C4-2B (cell line): Measurements from ENCODE around the gene DENND2D.

Experiments
- H3K27ac ChIP-seq: fragments of 450-650 bp; 2 replicates; pipeline ENCODE4 v1.5.1; 2017
- CTCF ChIP-seq: fragments of 450-650 bp; conservative IDR thresholded peaks from 2 replicates; pipeline ENCODE4 v1.5.1; 2017; ENCODE audit warnings: mild to moderate bottlenecking
- ZFX ChIP-seq: fragments of 450-650 bp; IDR thresholded peaks from 2 replicates; pipeline ENCODE4 v1.6.1; 2017

Gene DENND2D

GRCh38 chr1:111179968-111180533 lies 20.4 kb downstream of the DENND2D start:
- no peak for TF ChIP-seq ZFX
- TF ChIP-seq CTCF: no peak
- H3K27ac ChIP-seq: no peak overlapping the region

- TF ChIP-seq CTCF: no peak
- no peak for TF ChIP-seq ZFX
- no peak overlapping the region for H3K27ac ChIP-seq
Observed at GRCh38 chr1:111176678-111177077, 23.8 kb downstream of the DENND2D start.

GRCh38 chr1:111175349-111175748 lies 25.1 kb downstream of the DENND2D start:
- H3K27ac ChIP-seq: no peak overlapping the region
- no peak for TF ChIP-seq CTCF
- no peak for TF ChIP-seq ZFX

- TF ChIP-seq CTCF: no peak
- no peak for TF ChIP-seq ZFX
- H3K27ac ChIP-seq: no peak overlapping the region
Observed at GRCh38 chr1:111174070-111174469, 26.4 kb downstream of the DENND2D start.

GRCh38 chr1:111172463-111172862 lies 28.0 kb downstream of the DENND2D start:
- no peak for TF ChIP-seq ZFX
- no peak for TF ChIP-seq CTCF
- H3K27ac ChIP-seq: no peak overlapping the region

GRCh38 chr1:111164151-111164550 lies 36.3 kb downstream of the DENND2D start:
- H3K27ac ChIP-seq: no peak overlapping the region
- TF ChIP-seq ZFX (no peak), CTCF (no peak)

GRCh38 chr1:111163363-111163762 lies 37.1 kb downstream of the DENND2D start:
- no peak overlapping the region for H3K27ac ChIP-seq
- TF ChIP-seq CTCF (no peak), ZFX (no peak)
